NCI-H128 (cell line): ENCODE results near the gene GPX6.
"Not testable (repeated sequence)": the region's sequence is repeated elsewhere in the genome, so short reads cannot be mapped to it uniquely, and the experiment has no call there.

ENCODE experiments used
- DNase-seq: peaks from one replicate; lab custom pipeline; 2025; ENCODE audit not compliant: unreplicated experiment; lab: John Stamatoyannopoulos, UW

The GPX6 gene

DNA sequence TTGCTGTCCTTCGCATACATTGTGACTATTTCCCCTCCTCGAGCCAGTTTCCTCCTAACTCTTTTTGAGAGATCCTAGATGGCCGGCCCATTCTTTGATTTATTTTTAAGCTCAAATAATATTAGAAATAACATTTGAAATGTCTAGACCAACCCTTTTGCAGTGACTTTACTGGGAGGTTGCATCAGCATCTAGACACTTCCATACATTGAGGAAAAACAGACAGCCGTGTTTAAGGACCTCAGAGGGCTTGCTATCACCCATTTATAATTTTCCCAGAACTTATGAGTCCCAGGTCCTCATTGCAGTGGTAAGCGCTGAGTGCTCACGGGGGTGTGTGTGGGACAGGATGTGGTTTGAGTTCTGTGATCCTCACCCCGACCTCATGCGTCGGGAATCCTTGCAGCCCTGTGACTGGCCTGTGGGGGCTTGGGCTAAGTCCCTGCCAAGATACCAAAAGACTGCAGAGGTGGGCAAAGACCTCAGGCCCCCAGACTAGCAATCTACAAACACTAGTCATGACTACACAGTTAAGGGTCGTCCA is 10.0 kb upstream of the GPX6 start, which contains the start of gene GPX5:
TSS of gene GPX5 (plus strand) at position 386 of the 544 bp plus-strand sequence. CDS start at position 519, 133 bp downstream.
- DNase-seq: no peak

DNA sequence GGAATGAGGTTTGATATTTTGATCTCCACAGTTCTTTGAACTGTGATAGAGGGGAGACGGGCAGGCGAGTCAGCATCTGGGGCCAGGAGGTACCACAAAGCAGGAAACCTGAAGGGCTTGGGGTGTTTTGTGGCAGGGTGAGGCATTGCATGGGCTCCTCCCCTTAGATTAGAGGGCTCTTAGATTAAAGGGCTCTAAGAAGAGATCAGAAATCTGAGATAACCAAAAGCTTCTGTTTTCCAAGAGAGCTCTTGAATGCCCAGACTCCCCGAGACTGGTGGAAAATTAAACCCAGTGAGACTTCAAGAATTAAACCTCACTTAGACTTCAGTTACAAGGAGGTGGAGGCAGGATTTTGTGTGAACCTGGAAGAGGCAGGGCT is 7.6 kb upstream of the GPX6 start:
- no peak for DNase-seq

GRCh38 chr6:28522594-28523240 is 7.1 kb upstream of the GPX6 start:
- no peak for DNase-seq

GRCh38 chr6:28517964-28518363 is 2.4 kb upstream of the GPX6 start:
- DNase-seq: no peak

GRCh38 chr6:28512387-28512786 is 3.2 kb downstream of the GPX6 start:
- DNase-seq: not testable (repeated sequence)

DNA sequence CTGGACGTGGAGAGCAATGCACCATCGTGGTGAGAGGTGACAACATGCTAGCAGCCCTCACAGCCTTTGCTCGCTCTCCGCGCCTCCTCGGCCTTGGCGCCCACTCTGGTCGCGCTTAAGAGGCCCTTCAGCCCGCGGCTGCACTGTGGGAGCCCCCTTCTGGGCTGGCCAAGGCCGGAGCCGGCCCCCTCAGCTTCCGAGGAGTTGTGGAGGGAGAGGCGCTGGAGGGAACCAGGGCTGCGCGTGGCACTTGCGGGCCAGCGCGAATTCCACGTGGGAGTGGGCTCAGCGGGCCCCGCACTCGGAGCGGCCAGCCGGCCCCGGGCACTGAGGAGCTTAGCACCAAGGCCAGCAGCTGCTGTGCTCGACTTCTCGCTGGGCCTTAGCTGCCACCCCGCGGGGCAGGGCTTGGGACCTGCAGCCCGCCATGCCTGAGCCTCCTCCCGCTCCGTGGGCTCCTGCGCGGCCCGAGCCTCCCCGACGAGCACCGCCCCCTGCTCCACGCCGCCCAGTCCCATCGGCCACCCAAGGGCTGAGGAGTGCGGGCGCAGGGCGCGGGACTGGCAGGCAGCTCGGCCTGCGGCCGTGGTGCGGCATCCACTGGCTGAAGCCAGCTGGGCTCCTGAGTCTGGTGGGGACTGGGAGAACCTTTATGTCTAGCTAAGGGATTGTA is 3.8 kb downstream of the GPX6 start:
- no peak for DNase-seq

DNA sequence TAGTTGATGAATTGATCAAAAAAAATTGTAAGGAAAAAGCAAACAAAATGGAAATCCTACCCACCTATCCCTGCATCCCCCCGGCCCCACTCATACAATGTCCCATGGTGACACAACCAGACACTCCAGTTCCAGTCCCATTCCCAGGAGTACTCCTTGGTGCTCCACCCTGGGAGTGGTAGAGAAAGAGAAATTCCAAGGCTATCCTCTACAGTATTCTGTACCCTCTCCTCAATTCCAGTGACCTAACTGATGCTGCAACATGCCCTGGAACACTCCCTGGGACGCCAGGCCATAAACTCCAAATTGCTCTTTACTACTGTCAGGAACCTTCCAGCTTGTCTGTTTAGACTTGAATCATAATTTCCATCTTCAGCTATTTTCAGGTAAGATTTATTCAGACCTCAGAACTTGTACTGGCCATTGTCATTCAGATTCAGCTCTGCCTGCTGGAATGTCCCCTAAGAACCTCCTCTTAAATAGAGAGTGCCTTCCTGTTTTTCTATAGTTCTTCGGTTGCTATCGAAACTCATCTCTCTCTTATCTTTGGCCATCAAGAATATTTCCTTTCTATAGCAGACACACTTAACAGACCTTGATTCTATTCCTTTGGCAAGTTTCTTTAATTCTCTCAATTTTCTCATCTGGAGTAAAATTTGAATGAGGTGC is 8.7 kb downstream of the GPX6 start:
- DNase-seq: no peak

DNA sequence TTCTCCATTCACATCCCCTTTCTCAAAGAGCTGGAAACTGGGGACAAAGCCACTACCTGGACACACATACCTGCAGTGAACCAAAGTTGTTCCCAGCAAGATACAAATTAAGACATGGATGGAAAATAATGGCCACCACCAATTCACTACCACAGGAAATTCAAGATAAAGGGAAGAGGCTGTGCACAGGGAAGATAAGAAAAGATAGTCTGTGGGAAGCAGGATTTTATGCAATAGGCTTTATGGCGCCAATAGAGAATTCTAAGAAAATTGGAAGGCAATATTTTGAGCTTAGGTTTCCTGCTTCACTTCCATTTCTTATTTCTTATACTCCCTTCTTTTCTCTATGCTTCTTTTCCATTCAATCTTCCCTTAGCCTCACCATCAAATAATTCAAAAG is 9.9 kb downstream of the GPX6 start:
- DNase-seq: no peak

- not testable (repeated sequence) for DNase-seq
These were observed 12.8 kb downstream of the GPX6 start for GRCh38 chr6:28502709-28503305.

DNA sequence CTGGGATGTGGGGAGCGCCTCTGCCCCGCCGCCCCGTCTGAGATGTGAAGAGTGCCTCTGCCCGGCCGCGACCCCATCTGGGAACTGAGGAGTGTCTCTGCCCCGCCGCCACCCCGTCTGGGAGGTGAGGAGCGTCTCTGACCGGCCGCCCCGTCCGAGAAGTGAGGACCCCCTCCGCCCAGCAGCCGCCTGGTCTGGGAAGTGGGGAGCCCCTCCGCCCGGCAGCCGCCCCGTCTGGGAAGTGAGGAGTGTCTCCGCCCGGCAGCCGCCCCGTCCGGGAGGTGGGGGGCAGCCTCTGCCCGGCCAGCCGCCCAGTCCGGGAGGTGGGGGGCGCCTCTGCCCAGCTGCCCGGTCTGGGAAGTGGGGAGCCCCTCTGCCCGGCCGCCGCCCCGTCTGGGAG is 13.5 kb downstream of the GPX6 start:
- DNase-seq: not testable (repeated sequence)

DNA sequence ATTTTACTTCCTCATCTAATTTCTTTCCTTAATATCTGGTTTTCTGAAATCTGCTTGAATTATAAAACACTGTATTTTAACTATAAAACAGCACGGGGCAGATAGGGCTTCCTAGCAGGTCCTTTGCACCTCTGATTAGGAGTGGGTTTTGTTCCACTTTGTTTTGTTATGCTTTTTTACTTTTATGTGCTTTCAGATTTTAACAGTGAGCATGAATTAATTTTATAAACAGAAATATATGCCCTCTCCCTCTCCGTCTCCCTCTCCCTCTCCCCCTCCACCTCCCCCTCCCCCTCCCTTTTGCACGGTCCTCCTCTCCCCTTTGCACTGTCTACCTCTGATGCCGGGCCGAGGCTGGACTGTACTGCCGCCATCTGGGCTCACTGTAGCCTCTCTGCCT is 14.3 kb downstream of the GPX6 start:
- DNase-seq: no peak

- no peak for DNase-seq
These were observed 17.7 kb downstream of the GPX6 start for GRCh38 chr6:28497893-28498292.

DNA sequence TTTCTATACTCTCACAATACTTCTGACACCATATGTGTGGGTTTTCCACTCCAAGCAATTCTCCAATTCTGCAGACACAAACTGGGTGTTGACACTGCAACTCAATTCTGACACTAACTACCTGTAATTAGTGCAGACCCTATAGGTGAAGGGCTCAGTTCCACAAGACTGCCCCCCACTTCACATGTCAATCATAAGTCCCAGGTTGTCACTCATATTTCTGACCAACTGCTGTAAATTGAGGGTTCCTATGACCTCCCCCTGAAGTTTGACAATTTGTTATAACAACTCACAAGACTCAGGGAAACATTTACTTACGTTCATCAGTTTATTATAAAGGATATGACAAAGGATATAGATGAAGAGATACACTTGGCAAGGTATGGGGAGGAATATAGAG is 18.3 kb downstream of the GPX6 start:
- DNase-seq: no peak

- no peak for DNase-seq
These were observed 19.4 kb downstream of the GPX6 start for GRCh38 chr6:28496099-28496779.

- no peak for DNase-seq
These were observed 23.6 kb downstream of the GPX6 start for GRCh38 chr6:28491984-28492317.

DNA sequence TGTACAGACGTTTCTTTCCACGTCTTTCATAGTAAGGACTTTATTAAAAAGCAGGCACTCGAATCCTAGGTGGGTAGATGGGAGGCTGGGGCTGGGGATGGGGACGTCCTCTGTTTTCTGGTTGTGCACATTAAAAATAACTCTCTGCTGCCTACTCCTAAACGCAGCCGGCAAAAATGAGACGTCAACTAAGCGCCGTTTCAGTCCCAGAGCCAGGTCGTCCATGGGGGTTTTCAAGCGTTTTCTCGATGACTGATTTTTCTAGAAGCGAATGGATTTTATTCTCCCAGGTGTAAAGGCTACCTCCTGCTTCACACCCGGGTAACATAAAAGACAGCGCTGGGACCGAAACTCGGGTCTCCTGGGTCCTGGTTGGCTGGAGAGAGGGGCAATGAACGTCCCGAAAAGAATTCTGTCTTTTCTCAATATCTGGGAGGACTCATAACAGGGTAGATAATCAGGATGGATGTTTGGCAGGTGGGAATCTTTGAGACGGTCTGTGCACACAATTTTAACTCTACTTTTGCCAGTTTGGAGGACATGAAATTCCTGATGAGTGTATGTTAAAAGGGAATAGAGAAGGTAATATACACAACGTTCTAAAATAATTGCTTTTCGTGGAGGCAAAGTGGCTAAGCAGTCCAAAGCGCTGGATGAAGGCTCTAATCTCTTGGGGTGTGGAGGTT is 25.2 kb downstream of the GPX6 start:
- no peak for DNase-seq

DNA sequence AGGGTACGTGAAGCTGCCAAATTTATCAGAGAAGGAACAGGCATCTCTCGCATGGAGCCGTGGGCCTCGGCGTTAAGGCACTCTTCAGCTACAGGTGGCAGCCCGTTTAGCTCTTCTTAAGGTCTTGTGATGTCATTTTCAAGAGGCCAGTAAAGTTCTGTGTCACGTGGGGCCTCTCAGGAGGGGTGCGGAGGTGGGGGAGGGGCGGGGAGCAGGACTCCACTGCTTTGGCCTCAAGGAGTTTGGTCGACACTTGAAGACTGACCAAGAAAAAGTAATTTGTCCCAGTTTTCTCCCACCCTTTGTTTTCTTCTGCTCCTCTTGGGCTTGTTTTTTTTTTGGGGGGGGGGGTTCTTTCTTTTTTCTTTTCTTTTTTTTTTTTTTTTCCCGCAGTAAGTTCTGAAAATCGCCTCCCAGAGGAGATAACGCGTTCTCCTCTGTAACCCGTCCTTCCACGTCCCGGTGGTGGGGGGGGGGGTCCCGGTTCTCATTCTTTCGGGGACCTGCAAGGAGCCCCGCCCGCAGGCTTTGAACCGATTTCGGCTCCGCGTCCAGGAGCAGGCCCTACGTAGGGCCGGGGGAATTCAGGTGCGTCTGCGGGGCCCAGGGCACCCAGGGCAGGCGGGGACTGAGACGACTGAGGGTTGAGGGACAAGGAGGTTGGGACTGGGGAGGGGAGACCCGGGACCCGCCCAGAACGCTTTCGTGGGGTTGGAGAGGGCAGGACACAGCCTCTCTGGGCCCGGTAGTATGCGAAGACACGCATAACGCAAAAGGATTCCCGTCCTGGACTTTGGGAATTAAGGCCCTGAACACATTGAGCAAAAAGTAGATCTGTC is 26.0 kb downstream of the GPX6 start:
- no peak for DNase-seq

DNA sequence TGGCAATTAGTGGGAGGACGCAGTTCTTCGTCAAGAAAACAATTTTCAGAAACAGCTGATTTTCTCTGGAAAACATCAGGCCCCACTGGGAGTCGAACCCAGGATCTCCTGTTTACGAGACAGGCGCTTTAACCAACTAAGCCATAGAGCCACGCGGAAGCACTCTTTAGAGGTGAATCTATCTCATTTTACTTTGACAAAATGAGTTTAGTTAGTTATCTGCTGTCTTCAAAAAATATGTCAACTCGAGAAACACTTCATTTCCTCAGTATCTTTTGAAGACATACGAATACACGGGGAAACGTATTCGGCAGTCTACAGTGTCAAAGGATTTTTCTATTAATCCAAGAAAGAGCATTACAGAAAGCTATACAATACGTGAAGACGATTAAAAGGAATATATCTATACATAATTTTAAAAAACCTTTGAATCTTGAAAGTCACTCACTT is 26.7 kb downstream of the GPX6 start:
- DNase-seq: no peak

GRCh38 chr6:28486988-28487742 is 28.4 kb downstream of the GPX6 start:
- DNase-seq: no peak
